OCI-LY7 (cell line): Measurements from ENCODE around the gene CDKAL1.

Source experiments
- EZH2phosphoT487 ChIP-seq: fragments of 200-600 bp; sonication (generic); IDR thresholded peaks from 2 replicates; pipeline ENCODE4 v1.6.1; 2018; ENCODE audit warnings: low read depth, borderline replicate concordance, mild to moderate bottlenecking, mixed run types, antibody characterized with exemption, low read length, moderate library complexity, mixed read lengths
- TF ChIP-seq, protein P1 (sequence below): fragments of 200-600 bp; sonication (generic); conservative IDR thresholded peaks from 2 replicates; pipeline ENCODE4 v1.5.1; 2014; ENCODE audit warnings: mild to moderate bottlenecking, antibody characterized with exemption, low read length, moderate library complexity, mixed read lengths

DNA sequence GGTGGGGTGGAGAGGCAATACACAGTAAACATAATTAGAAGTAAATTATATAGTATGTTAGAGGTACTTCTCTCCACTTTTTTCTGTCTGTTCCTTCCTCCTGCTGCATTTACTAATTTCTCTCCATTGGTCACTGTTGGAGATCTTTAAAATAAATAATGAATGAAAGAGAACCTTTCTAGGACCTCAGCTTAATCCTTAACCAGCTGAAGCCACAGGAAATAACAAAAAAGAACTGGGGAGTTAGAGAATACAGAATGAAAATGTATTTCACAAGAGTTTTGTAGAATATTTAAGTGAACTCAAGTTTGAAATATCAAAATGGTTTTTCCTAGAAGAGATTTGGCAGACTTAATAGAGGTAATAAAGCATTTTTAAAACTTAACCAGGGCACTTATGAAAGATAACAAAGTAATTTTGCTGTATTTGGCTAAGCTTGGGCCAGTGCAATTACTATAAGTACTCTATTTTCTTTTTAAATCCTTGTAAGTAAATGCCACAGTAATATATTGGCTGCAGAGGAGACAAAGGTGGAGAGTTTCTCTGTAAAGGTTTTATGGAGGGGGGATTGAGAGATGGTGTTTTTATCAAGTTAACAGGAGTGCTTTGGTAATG, 405.0 kb downstream of the CDKAL1 start:
- TF ChIP-seq, protein P1, sequence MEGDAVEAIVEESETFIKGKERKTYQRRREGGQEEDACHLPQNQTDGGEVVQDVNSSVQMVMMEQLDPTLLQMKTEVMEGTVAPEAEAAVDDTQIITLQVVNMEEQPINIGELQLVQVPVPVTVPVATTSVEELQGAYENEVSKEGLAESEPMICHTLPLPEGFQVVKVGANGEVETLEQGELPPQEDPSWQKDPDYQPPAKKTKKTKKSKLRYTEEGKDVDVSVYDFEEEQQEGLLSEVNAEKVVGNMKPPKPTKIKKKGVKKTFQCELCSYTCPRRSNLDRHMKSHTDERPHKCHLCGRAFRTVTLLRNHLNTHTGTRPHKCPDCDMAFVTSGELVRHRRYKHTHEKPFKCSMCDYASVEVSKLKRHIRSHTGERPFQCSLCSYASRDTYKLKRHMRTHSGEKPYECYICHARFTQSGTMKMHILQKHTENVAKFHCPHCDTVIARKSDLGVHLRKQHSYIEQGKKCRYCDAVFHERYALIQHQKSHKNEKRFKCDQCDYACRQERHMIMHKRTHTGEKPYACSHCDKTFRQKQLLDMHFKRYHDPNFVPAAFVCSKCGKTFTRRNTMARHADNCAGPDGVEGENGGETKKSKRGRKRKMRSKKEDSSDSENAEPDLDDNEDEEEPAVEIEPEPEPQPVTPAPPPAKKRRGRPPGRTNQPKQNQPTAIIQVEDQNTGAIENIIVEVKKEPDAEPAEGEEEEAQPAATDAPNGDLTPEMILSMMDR, result no peak
- TF ChIP-seq EZH2phosphoT487, result no peak
